ENCODE measurements around the gene LNPK. TPM values are rescaled to one million over a fixed set of nuclear protein-coding genes. Genes with fewer than 3 reads are reported as not detected.
"Not testable (repeated sequence)": the region's sequence is repeated elsewhere in the genome, so short reads cannot be mapped to it uniquely, and the experiment has no call there.

Gene LNPK
- total RNA-seq, 2 experiments from 2014 or later, result 35.7 to 42.1 TPM

- peaks cover 22% of the 10 kb centered on the region for H3K27me3 Mint-ChIP-seq
- not testable (repeated sequence) for H3K36me3 Mint-ChIP-seq, H3K9me3 Mint-ChIP-seq, H3K27ac Mint-ChIP-seq, DNase-seq, H3K4me1 Mint-ChIP-seq, H3K4me3 Mint-ChIP-seq
Observed at GRCh38 chr2:175895957-175896356, 106.1 kb downstream of the LNPK start.

GRCh38 chr2:175892046-175892445 is 110.0 kb downstream of the LNPK start:
- Mint-ChIP-seq H3K4me3 (no peak overlapping the region), H3K27me3 (peaks cover 31% of the 10 kb centered on the region), H3K9me3 (peaks cover 7% of the 10 kb centered on the region), H3K36me3 (no peaks in the 10 kb centered on the region), H3K4me1 (no peaks in the 10 kb centered on the region), H3K27ac (no peak overlapping the region)
- no peak for DNase-seq

- Mint-ChIP-seq H3K4me1 (no peaks in the 10 kb centered on the region), H3K36me3 (no peaks in the 10 kb centered on the region)
Observed at GRCh38 chr2:175890636-175891242, 111.3 kb downstream of the LNPK start.

GRCh38 chr2:175889701-175890302 is 112.3 kb downstream of the LNPK start:
- no peak overlapping the region for H3K4me3 Mint-ChIP-seq
- H3K9me3 Mint-ChIP-seq, result no peaks in the 10 kb centered on the region
- no peak overlapping the region for H3K27ac Mint-ChIP-seq
- no peaks in the 10 kb centered on the region for H3K4me1 Mint-ChIP-seq
- DNase-seq, result no peak
- no peaks in the 10 kb centered on the region for H3K36me3 Mint-ChIP-seq
- H3K27me3 Mint-ChIP-seq, result peaks cover 34% of the 10 kb centered on the region

More at GRCh38 chr2:175890636-175891242, 111.3 kb downstream of the LNPK start:
- Mint-ChIP-seq H3K4me3 (no peak overlapping the region), H3K27me3 (peaks cover 31% of the 10 kb centered on the region), H3K9me3 (peaks cover 4% of the 10 kb centered on the region), H3K27ac (no peak overlapping the region)
- DNase-seq, result no peak

- Mint-ChIP-seq H3K36me3 (no peaks in the 10 kb centered on the region), H3K4me1 (no peaks in the 10 kb centered on the region), H3K27me3 (peaks cover 49% of the 10 kb centered on the region), H3K9me3 (no peaks in the 10 kb centered on the region), H3K4me3 (no peak overlapping the region), H3K27ac (no peak overlapping the region)
- DNase-seq, result no peak
Observed at GRCh38 chr2:175887776-175888175, 114.3 kb downstream of the LNPK start.

- Mint-ChIP-seq H3K4me1 (no peaks in the 10 kb centered on the region), H3K36me3 (no peaks in the 10 kb centered on the region), H3K27ac (no peak overlapping the region), H3K4me3 (no peak overlapping the region), H3K27me3 (peaks cover 33% of the 10 kb centered on the region), H3K9me3 (no peaks in the 10 kb centered on the region)
- DNase-seq, result no peak
Observed at GRCh38 chr2:175884697-175885393, 117.2 kb downstream of the LNPK start.

- Mint-ChIP-seq H3K4me1 (no peaks in the 10 kb centered on the region), H3K36me3 (no peaks in the 10 kb centered on the region), H3K27me3 (peaks cover 33% of the 10 kb centered on the region), H3K4me3 (no peak overlapping the region), H3K9me3 (no peaks in the 10 kb centered on the region), H3K27ac (no peak overlapping the region)
- DNase-seq, result no peak
Observed at GRCh38 chr2:175883586-175884194, 118.4 kb downstream of the LNPK start.

GRCh38 chr2:175879679-175880078 is 122.4 kb downstream of the LNPK start:
- Mint-ChIP-seq H3K27ac (no peak overlapping the region), H3K9me3 (no peaks in the 10 kb centered on the region), H3K36me3 (no peaks in the 10 kb centered on the region), H3K27me3 (peaks cover 28% of the 10 kb centered on the region), H3K4me3 (no peak overlapping the region), H3K4me1 (no peaks in the 10 kb centered on the region)
- DNase-seq, result no peak

GRCh38 chr2:175877845-175878544 is 124.1 kb downstream of the LNPK start:
- no peaks in the 10 kb centered on the region for H3K4me1 Mint-ChIP-seq
- no peak for DNase-seq
- no peaks in the 10 kb centered on the region for H3K36me3 Mint-ChIP-seq
- H3K27ac Mint-ChIP-seq, result no peak overlapping the region
- H3K27me3 Mint-ChIP-seq, result peaks cover 23% of the 10 kb centered on the region
- no peak overlapping the region for H3K4me3 Mint-ChIP-seq
- H3K9me3 Mint-ChIP-seq, result no peaks in the 10 kb centered on the region

- peaks cover 29% of the 10 kb centered on the region for H3K27me3 Mint-ChIP-seq
- no peak overlapping the region for H3K27ac Mint-ChIP-seq
- no peaks in the 10 kb centered on the region for H3K9me3 Mint-ChIP-seq
- DNase-seq, result no peak
- no peaks in the 10 kb centered on the region for H3K36me3 Mint-ChIP-seq
- H3K4me3 Mint-ChIP-seq, result no peak overlapping the region
- H3K4me1 Mint-ChIP-seq, result no peaks in the 10 kb centered on the region
Observed at GRCh38 chr2:175874291-175874690, 127.8 kb downstream of the LNPK start.

Other genes with a start within 250 kb of the LNPK start
- not detected for gene EVX2, start 81.7 kb upstream of the LNPK start, total RNA-seq
- gene HOXD13, start 90.5 kb upstream of the LNPK start, total RNA-seq, result not detected
- not detected for gene HOXD12, start 97.5 kb upstream of the LNPK start, total RNA-seq
- not detected for gene HOXD11, start 105.0 kb upstream of the LNPK start, total RNA-seq
- not detected for gene HOXD10, start 114.5 kb upstream of the LNPK start, total RNA-seq
- not detected for gene HOXD9, start 120.5 kb upstream of the LNPK start, total RNA-seq
- gene HOXD8, start 127.4 kb upstream of the LNPK start, total RNA-seq, result not detected
- gene HOXD4, start 149.3 kb upstream of the LNPK start, total RNA-seq, result not detected
- gene HOXD3, start 155.0 kb upstream of the LNPK start, total RNA-seq, result not detected
- not detected for gene HOXD1, start 186.4 kb upstream of the LNPK start, total RNA-seq

All from activated naive CD8-positive, alpha-beta T cell treated with anti-CD3 and anti-CD28 coated beads for 36 hours (primary cell).